AG10803 (cell line): ENCODE data around the gene COX6B1.
"Not testable (repeated sequence)": the region's sequence is repeated elsewhere in the genome, so short reads cannot be mapped to it uniquely, and the experiment has no call there.

Experiments used
- DNase-seq: peaks from one replicate; pipeline ENCODE4 v3.0.0; 2010; ENCODE audit warnings: low read depth
- H3K4me3 ChIP-seq: 2 replicates; pipeline ENCODE4 v1.5.1; 2011; ENCODE audit warnings: mild to moderate bottlenecking, low read length, control low read depth
- CTCF ChIP-seq: conservative IDR thresholded peaks from 2 replicates; pipeline ENCODE4 v1.5.1; 2011; ENCODE audit warnings: mild to moderate bottlenecking, low read length, control low read depth, inconsistent platforms

COX6B1 gene

GRCh38 chr19:35643255-35644205 is 4.6 kb upstream of the COX6B1 start:
- DNase-seq, result peak; percentile 73
- no peak for TF ChIP-seq CTCF
- H3K4me3 ChIP-seq, result peak overlapping the region; percentile 67

GRCh38 chr19:35644206-35644986 is 3.7 kb upstream of the COX6B1 start:
- H3K4me3 ChIP-seq, result peak overlapping the region; percentile 67
- DNase-seq, result peak; percentile 88
- 0 out of 2 replicates have a peak, but pooled peaks have one; percentile 1 for TF ChIP-seq CTCF

GRCh38 chr19:35644987-35645679 is 3.0 kb upstream of the COX6B1 start:
- DNase-seq, result peak; percentile 40
- no peak for TF ChIP-seq CTCF
- H3K4me3 ChIP-seq, result peak overlapping the region; percentile 67

GRCh38 chr19:35645680-35646511 is 2.2 kb upstream of the COX6B1 start:
- TF ChIP-seq CTCF, result no peak
- DNase-seq, result no peak
- H3K4me3 ChIP-seq, result no peak overlapping the region

GRCh38 chr19:35650581-35650980 is 2.5 kb downstream of the COX6B1 start:
- DNase-seq, result no peak
- TF ChIP-seq CTCF, result no peak
- H3K4me3 ChIP-seq, result no peak overlapping the region

GRCh38 chr19:35654828-35655227 is 6.7 kb downstream of the COX6B1 start:
- DNase-seq, result not testable (repeated sequence)

More at GRCh38 chr19:35654828-35655227, 6.7 kb downstream of the COX6B1 start:
- not testable (repeated sequence) for H3K4me3 ChIP-seq
